IMR-90 (cell line): ENCODE data around the gene SPTLC3.

Experiments
- MXI1 ChIP-seq: IDR thresholded peaks from 2 replicates; pipeline ENCODE4 v1.6.1; 2012; ENCODE audit warnings: low read depth, mild to moderate bottlenecking, low read length, moderate library complexity, borderline replicate concordance
- POLR2A ChIP-seq: IDR thresholded peaks from 2 replicates; pipeline ENCODE4 v1.6.1; 2012; ENCODE audit warnings: mild to moderate bottlenecking, low read depth, low read length
- RAD21 ChIP-seq: IDR thresholded peaks from 2 replicates; pipeline ENCODE4 v1.6.1; 2012; ENCODE audit warnings: low read length, improper control_type of control experiment
- RCOR1 ChIP-seq: IDR thresholded peaks from 2 replicates; pipeline ENCODE4 v1.6.1; 2012; ENCODE audit warnings: mild to moderate bottlenecking, low read length, improper control_type of control experiment; ENCODE audit not compliant: insufficient replicate concordance
- TF ChIP-seq, protein P1 (sequence below): conservative IDR thresholded peaks from 2 replicates; pipeline ENCODE4 v1.5.1; 2012; ENCODE audit warnings: mild to moderate bottlenecking, low read depth, low read length, improper control_type of control experiment
- TF ChIP-seq, protein P2 (sequence below): fragments of 150-350 bp; IDR thresholded peaks from 2 replicates; pipeline ENCODE4 v1.6.1; 2016; ENCODE audit warnings: low read depth, mild to moderate bottlenecking, low read length, moderate library complexity, borderline replicate concordance

DNA sequence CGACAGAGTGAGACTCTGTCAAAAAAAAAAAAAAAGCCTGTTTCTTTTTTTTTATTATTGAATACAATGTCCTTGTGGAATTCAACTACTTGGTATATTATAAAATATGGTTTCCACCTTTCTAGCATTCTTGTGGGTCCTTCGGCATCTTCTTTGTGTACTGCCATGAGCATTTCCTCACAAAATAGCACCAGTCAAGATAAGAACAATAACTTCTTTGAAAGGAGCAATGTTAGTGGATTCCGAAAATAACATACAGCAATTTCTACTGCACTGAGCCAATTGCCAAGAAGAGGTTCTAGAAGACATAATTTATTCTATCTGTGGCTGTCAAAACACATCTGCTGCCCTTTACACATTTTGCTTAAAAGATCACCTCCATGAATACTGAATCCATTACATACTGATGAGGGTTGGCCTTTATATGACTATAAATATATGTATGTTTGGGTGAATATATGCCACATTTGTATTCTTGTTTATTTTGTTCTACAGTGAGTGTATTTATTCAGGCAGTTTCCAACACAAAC, 19.1 kb upstream of the SPTLC3 start:
- TF ChIP-seq, protein P1, sequence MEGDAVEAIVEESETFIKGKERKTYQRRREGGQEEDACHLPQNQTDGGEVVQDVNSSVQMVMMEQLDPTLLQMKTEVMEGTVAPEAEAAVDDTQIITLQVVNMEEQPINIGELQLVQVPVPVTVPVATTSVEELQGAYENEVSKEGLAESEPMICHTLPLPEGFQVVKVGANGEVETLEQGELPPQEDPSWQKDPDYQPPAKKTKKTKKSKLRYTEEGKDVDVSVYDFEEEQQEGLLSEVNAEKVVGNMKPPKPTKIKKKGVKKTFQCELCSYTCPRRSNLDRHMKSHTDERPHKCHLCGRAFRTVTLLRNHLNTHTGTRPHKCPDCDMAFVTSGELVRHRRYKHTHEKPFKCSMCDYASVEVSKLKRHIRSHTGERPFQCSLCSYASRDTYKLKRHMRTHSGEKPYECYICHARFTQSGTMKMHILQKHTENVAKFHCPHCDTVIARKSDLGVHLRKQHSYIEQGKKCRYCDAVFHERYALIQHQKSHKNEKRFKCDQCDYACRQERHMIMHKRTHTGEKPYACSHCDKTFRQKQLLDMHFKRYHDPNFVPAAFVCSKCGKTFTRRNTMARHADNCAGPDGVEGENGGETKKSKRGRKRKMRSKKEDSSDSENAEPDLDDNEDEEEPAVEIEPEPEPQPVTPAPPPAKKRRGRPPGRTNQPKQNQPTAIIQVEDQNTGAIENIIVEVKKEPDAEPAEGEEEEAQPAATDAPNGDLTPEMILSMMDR = no peak
- no peak for TF ChIP-seq POLR2A
- TF ChIP-seq MXI1 = no peak
- no peak for TF ChIP-seq RAD21
- TF ChIP-seq RCOR1 = no peak
- TF ChIP-seq, protein P2, sequence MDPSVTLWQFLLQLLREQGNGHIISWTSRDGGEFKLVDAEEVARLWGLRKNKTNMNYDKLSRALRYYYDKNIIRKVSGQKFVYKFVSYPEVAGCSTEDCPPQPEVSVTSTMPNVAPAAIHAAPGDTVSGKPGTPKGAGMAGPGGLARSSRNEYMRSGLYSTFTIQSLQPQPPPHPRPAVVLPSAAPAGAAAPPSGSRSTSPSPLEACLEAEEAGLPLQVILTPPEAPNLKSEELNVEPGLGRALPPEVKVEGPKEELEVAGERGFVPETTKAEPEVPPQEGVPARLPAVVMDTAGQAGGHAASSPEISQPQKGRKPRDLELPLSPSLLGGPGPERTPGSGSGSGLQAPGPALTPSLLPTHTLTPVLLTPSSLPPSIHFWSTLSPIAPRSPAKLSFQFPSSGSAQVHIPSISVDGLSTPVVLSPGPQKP = no peak
